ENCODE measurements around the gene TRIM54. TPM values are rescaled to one million over a fixed set of nuclear protein-coding genes. Genes with fewer than 3 reads are reported as not detected.
"Not testable (repeated sequence)": the region's sequence is repeated elsewhere in the genome, so short reads cannot be mapped to it uniquely, and the experiment has no call there.

Gene TRIM54
- total and polyA plus RNA-seq, 2 donors (not counting 3 experiments of a cell fraction or from before 2014, with no cell fraction given): 0.51 to 1.7 TPM

DNA sequence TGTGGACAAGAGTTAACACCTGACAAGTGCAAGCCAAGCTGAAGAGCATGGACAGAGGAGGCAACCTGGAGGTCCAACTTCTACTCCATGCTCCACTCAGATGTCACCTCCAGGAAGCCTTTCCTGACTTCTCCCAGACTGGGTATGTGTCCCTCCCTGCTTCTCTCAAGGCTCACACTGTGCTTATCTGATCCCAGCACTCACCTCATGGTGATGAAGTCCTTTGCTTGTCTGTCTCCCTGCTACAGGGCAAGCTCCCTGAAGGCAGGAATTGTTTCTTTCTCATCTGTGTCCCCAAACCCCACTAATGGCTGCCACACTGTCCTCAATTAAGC, 16.7 kb upstream of the TRIM54 start:
- intact Hi-C loops (cut with micrococcal nuclease) (loop anchor here (1.0 to 2.0 kb wide), 4 partner anchors 15 to 38 kb away; no protein-coding TSS in a partner anchor), dilution Hi-C loops (cut with MboI; ENCODE audit: extremely low pct_ligation_motif_present, low sequenced_read_pairs) (no loop called here)
- Histone ChIP-seq H3K27me3 (ENCODE audit: control insufficient read depth in 2 of 2, insufficient read depth in 2 of 2, low read length in 2 of 2) (peaks cover 19 to 43% of the 10 kb centered on the region in 2 experiments), H3K27ac (ENCODE audit: insufficient read depth, low read depth, low read length) (no peak overlapping the region), H3K4me1 (ENCODE audit: control insufficient read depth, extremely low read depth, insufficient read depth, low read length) (peaks cover 22% of the 10 kb centered on the region), H2AFZ (ENCODE audit: low read depth, low read length) (no peak overlapping the region), H3K9ac (replicated peaks; ENCODE audit: extremely low read depth, insufficient read depth, low read length) (no peak overlapping the region), H3K4me3 (replicated peaks in 1 of 3; ENCODE audit: insufficient read depth in 1 of 3, low read depth in 1 of 3, low read length in 3 of 3) (no peak overlapping the region), H3K36me3 (ENCODE audit: control insufficient read depth in 2 of 2, extremely low read depth in 1 of 2, insufficient read depth in 2 of 2, low read length in 2 of 2) (no peaks in the 10 kb centered on the region), H3K79me2 (ENCODE audit: control insufficient read depth, insufficient read depth, low read length) (no peaks in the 10 kb centered on the region), H3K4me2 (ENCODE audit: insufficient read depth, low read length) (no peak overlapping the region), H4K20me1 (replicated peaks; ENCODE audit: control insufficient read depth, extremely low read depth, insufficient read depth, low read length) (no peaks in the 10 kb centered on the region), H3K9me3 (replicated peaks; ENCODE audit: control insufficient read depth, insufficient read depth, low read length) (no peaks in the 10 kb centered on the region), H3K9me1 (replicated peaks; ENCODE audit: control insufficient read depth, extremely low read depth, insufficient read depth, low read length) (no peaks in the 10 kb centered on the region)
- FAIRE-seq (peak; percentile 49), DNase-seq (ENCODE audit: low read depth, low spot score) (no peak)
- no TSS peak for BruUV-seq (replicated peaks)
- CTCF ChIA-PET: interaction anchor here (0.7 to 6.9 kb wide), 12 partner anchors 8 to 168 kb away, joined by 3 to 143 read pairs (median 4); partner anchors contain the start of genes PREB and TRIM54
- POLR2A ChIA-PET: no interaction called here
- TF ChIP-seq, protein P1, sequence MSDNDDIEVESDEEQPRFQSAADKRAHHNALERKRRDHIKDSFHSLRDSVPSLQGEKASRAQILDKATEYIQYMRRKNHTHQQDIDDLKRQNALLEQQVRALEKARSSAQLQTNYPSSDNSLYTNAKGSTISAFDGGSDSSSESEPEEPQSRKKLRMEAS (IDR thresholded peaks at IDR 0.05; ENCODE audit: insufficient read depth, insufficient read length): no peak
- TF ChIP-seq POLR2AphosphoS5 (IDR thresholded peaks at IDR 0.05; ENCODE audit: insufficient read depth, low read depth, low read length): no peak

DNA sequence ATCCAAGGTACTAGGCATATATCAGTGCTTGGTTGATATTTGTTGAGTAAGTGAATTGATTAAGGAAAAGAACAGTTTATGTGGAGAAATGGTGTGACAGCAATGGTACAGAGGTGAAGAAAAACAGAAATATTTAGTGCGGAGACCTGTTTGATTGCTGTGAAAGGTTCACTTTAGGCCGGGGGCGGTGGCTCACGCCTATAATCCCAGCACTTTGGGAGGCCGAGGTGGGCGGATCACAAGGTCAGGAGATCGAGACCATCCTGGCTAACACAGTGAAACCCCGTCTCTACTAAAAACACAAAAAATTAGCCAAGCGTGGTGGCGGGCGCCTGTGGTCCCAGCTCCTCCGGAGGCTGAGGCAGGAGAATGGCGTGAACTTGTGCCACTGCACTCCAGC, 13.9 kb upstream of the TRIM54 start:
- H3K79me2 ChIP-seq (ENCODE audit: control insufficient read depth, insufficient read depth, low read length); H3K4me3 ChIP-seq (replicated peaks in 1 of 3; ENCODE audit: insufficient read depth in 1 of 3, low read depth in 1 of 3, low read length in 3 of 3); H3K4me2 ChIP-seq (ENCODE audit: insufficient read depth, low read length); intact Hi-C loops (cut with micrococcal nuclease); H3K9me3 ChIP-seq (replicated peaks; ENCODE audit: control insufficient read depth, insufficient read depth, low read length); H3K9me1 ChIP-seq (replicated peaks; ENCODE audit: control insufficient read depth, extremely low read depth, insufficient read depth, low read length); H3K36me3 ChIP-seq (ENCODE audit: control insufficient read depth in 2 of 2, extremely low read depth in 1 of 2, insufficient read depth in 2 of 2, low read length in 2 of 2); DNase-seq (ENCODE audit: low read depth, low spot score); dilution Hi-C loops (cut with MboI; ENCODE audit: extremely low pct_ligation_motif_present, low sequenced_read_pairs); H2AFZ ChIP-seq (ENCODE audit: low read depth, low read length); FAIRE-seq; H4K20me1 ChIP-seq (replicated peaks; ENCODE audit: control insufficient read depth, extremely low read depth, insufficient read depth, low read length); H3K27ac ChIP-seq (ENCODE audit: insufficient read depth, low read depth, low read length); POLR2A ChIA-PET; BruUV-seq (replicated peaks); H3K9ac ChIP-seq (replicated peaks; ENCODE audit: extremely low read depth, insufficient read depth, low read length): not testable (repeated sequence)
- CTCF ChIA-PET: interaction anchor here (6.9 kb wide), 1 partner anchor 12 kb away, joined by 143 read pairs; the partner anchor contains the start of gene TRIM54
- Histone ChIP-seq H3K27me3 (ENCODE audit: control insufficient read depth in 2 of 2, insufficient read depth in 2 of 2, low read length in 2 of 2) (peaks cover 13 to 20% of the 10 kb centered on the region in 2 experiments), H3K4me1 (ENCODE audit: control insufficient read depth, extremely low read depth, insufficient read depth, low read length) (peaks cover 15% of the 10 kb centered on the region)
